Thyroid gland (tissue), 4 donors: ENCODE measurements around the gene DIP2C.

Experiments
- POLR2A ChIP-seq, 2 donors: fragments of 450-650 bp; IDR thresholded peaks; one replicate each; pipeline ENCODE4 v1.6.1; 2017; ENCODE audit warnings: antibody characterized with exemption in 2 of 2, mild to moderate bottlenecking in 2 of 2, moderate library complexity in 1 of 2
- TF ChIP-seq, protein P1 (sequence below), 6 experiments: fragments of 200-600 bp in 3 of 6; fragments of 450-650 bp in 3 of 6; sonication (generic) in 3 of 6; IDR thresholded peaks; one replicate each; pipeline ENCODE4 v1.5.1; 2016 to 2019; ENCODE audit warnings: antibody characterized with exemption in 6 of 6, mild to moderate bottlenecking in 2 of 6, inconsistent platforms in 1 of 6, moderate library complexity in 1 of 6

GRCh38 chr10:411603-412002, 277.9 kb downstream of the DIP2C start:
- TF ChIP-seq POLR2A (IDR thresholded peaks at IDR 0.05), result no peak
- TF ChIP-seq, protein P1, sequence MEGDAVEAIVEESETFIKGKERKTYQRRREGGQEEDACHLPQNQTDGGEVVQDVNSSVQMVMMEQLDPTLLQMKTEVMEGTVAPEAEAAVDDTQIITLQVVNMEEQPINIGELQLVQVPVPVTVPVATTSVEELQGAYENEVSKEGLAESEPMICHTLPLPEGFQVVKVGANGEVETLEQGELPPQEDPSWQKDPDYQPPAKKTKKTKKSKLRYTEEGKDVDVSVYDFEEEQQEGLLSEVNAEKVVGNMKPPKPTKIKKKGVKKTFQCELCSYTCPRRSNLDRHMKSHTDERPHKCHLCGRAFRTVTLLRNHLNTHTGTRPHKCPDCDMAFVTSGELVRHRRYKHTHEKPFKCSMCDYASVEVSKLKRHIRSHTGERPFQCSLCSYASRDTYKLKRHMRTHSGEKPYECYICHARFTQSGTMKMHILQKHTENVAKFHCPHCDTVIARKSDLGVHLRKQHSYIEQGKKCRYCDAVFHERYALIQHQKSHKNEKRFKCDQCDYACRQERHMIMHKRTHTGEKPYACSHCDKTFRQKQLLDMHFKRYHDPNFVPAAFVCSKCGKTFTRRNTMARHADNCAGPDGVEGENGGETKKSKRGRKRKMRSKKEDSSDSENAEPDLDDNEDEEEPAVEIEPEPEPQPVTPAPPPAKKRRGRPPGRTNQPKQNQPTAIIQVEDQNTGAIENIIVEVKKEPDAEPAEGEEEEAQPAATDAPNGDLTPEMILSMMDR (IDR thresholded peaks at IDR 0.05), result no peak
